ENCODE results near the gene C4B.

GRCh38 chr6:31971993-31972708 is 42.4 kb upstream of the C4B start, which contains the start of gene DXO:
- TF ChIP-seq CTCF (IDR thresholded peaks at IDR 0.05): no peak
- TF ChIP-seq POLR2AphosphoS5 (IDR thresholded peaks at IDR 0.05; ENCODE audit: low read depth, low read length): peak; percentile 43; the same call in 1 of the 2 replicates
